ENCODE data around the gene CHIC2.
"Not testable (repeated sequence)": the region's sequence is repeated elsewhere in the genome, so short reads cannot be mapped to it uniquely, and the experiment has no call there.

Gene CHIC2

GRCh38 chr4:54061067-54061466, 3.3 kb downstream of the CHIC2 start:
- DNase-seq (ENCODE audit: low read depth) = no peak

GRCh38 chr4:54060116-54060515, 4.3 kb downstream of the CHIC2 start:
- DNase-seq (ENCODE audit: low read depth) = no peak

GRCh38 chr4:54058171-54058570, 6.2 kb downstream of the CHIC2 start:
- no peak for DNase-seq (ENCODE audit: low read depth)

GRCh38 chr4:54056360-54056759, 8.0 kb downstream of the CHIC2 start:
- DNase-seq (ENCODE audit: low read depth) = no peak

GRCh38 chr4:54055494-54055893, 8.9 kb downstream of the CHIC2 start:
- no peak for DNase-seq (ENCODE audit: low read depth)

GRCh38 chr4:54054501-54054900, 9.9 kb downstream of the CHIC2 start:
- DNase-seq (ENCODE audit: low read depth) = no peak

GRCh38 chr4:54053322-54053721, 11.1 kb downstream of the CHIC2 start:
- DNase-seq (ENCODE audit: low read depth) = not testable (repeated sequence)

GRCh38 chr4:54050214-54050904, 14.0 kb downstream of the CHIC2 start:
- no peak for DNase-seq (ENCODE audit: low read depth)

GRCh38 chr4:54043630-54044029, 20.8 kb downstream of the CHIC2 start:
- not testable (repeated sequence) for DNase-seq (ENCODE audit: low read depth)

- DNase-seq (ENCODE audit: low read depth) = no peak
Measured at GRCh38 chr4:54041933-54042332, 22.5 kb downstream of the CHIC2 start.

GRCh38 chr4:54041100-54041499, 23.3 kb downstream of the CHIC2 start:
- DNase-seq (ENCODE audit: low read depth) = no peak

GRCh38 chr4:54038056-54038455, 26.3 kb downstream of the CHIC2 start:
- DNase-seq (ENCODE audit: low read depth) = no peak

GRCh38 chr4:54036184-54036583, 28.2 kb downstream of the CHIC2 start:
- no peak for DNase-seq (ENCODE audit: low read depth)

- DNase-seq (ENCODE audit: low read depth) = no peak
Measured at GRCh38 chr4:54032558-54033135, 31.8 kb downstream of the CHIC2 start.

- no peak for DNase-seq (ENCODE audit: low read depth)
Measured at GRCh38 chr4:54027311-54027710, 37.1 kb downstream of the CHIC2 start.

- no peak for DNase-seq (ENCODE audit: low read depth)
Measured at GRCh38 chr4:54025582-54025981, 38.8 kb downstream of the CHIC2 start.

GRCh38 chr4:54023019-54023418, 41.4 kb downstream of the CHIC2 start:
- not testable (repeated sequence) for DNase-seq (ENCODE audit: low read depth)

GRCh38 chr4:54017974-54018373, 46.4 kb downstream of the CHIC2 start:
- no peak for DNase-seq (ENCODE audit: low read depth)

GRCh38 chr4:54017308-54017707, 47.1 kb downstream of the CHIC2 start:
- DNase-seq (ENCODE audit: low read depth) = no peak

- no peak for DNase-seq (ENCODE audit: low read depth)
Measured at GRCh38 chr4:54016504-54016903, 47.9 kb downstream of the CHIC2 start.

- DNase-seq (ENCODE audit: low read depth) = no peak
Measured at GRCh38 chr4:54015423-54016030, 48.9 kb downstream of the CHIC2 start.

GRCh38 chr4:54014666-54015160, 49.7 kb downstream of the CHIC2 start:
- DNase-seq (ENCODE audit: low read depth) = no peak

- no peak for DNase-seq (ENCODE audit: low read depth)
Measured at GRCh38 chr4:54011201-54011600, 53.2 kb downstream of the CHIC2 start.
